Cardiac septum (tissue), 1 donor: ENCODE data around the gene DNAH10. TPM values are rescaled to one million over a fixed set of nuclear protein-coding genes. Genes with fewer than 3 reads are reported as not detected.
"Not testable (repeated sequence)": the region's sequence is repeated elsewhere in the genome, so short reads cannot be mapped to it uniquely, and the experiment has no call there.

Experiments
- DNase-seq: peaks from one replicate; pipeline ENCODE4 v3.0.0-alpha.2; 2020; ENCODE audit warnings: low spot score
- intact Hi-C: fragments of 100-400 bp; cut with DNase I; formaldehyde crosslinking; loops from one replicate; pipeline ENCODE4 v1.14.0; 2022
- total RNA-seq: library from RNA; stranded (reverse); fragmentation: NEBNext Ultra II Directional; extraction: Animal tissue kit (Norgen Biotek cat#: 25700); gene quantifications from one replicate; pipeline ENCODE4 v1.2.1, GENCODE V29; 2021
- donor health status: DM: no; HTN: no; CAD: no.

DNAH10 gene
- total RNA-seq, 1 donor from 2014 or later: 0.73 TPM

GRCh38 chr12:123787466-123787865, 25.4 kb downstream of the DNAH10 start:
- intact Hi-C loops: no loop called here
- DNase-seq: no peak

GRCh38 chr12:123788541-123788940, 26.4 kb downstream of the DNAH10 start:
- no peak for DNase-seq
- intact Hi-C loops: no loop called here

- DNase-seq, intact Hi-C loops: not testable (repeated sequence)
Measured at GRCh38 chr12:123789422-123789821, 27.3 kb downstream of the DNAH10 start.

- no peak for DNase-seq
- intact Hi-C loops: no loop called here
Measured at GRCh38 chr12:123790905-123791467, 28.9 kb downstream of the DNAH10 start.

- no peak for DNase-seq
- intact Hi-C loops: no loop called here
Measured at GRCh38 chr12:123794027-123794426, 31.9 kb downstream of the DNAH10 start.

GRCh38 chr12:123798518-123798917, 36.4 kb downstream of the DNAH10 start:
- intact Hi-C loops: no loop called here
- DNase-seq: no peak

DNA sequence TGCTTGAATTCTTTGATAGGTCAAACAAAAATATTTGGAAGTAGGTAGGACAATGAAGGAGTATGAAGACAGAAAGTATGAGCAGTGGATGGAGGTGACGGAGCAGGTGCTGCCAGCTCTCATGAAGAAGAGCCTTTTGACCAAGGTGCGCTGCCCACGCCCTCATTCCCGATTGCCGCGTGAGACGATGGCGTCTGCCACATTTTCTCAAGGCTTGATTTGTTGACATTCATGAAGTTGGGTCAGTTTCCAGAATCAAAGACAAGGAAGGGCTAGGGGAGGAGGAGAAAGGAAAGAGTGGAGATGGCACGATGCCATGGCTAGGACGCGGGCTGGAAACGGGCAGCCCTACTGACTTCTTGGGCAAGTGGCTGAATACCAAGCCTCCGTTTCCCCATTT, 37.1 kb downstream of the DNAH10 start:
- intact Hi-C loops: no loop called here

GRCh38 chr12:123801573-123802178, 39.6 kb downstream of the DNAH10 start:
- intact Hi-C loops: no loop called here

More for the DNA sequence above, 37.1 kb downstream of the DNAH10 start:
- DNase-seq: no peak

GRCh38 chr12:123805173-123805572, 43.1 kb downstream of the DNAH10 start:
- DNase-seq: no peak
- intact Hi-C loops: no loop called here

More at GRCh38 chr12:123801573-123802178, 39.6 kb downstream of the DNAH10 start:
- DNase-seq: no peak

DNA sequence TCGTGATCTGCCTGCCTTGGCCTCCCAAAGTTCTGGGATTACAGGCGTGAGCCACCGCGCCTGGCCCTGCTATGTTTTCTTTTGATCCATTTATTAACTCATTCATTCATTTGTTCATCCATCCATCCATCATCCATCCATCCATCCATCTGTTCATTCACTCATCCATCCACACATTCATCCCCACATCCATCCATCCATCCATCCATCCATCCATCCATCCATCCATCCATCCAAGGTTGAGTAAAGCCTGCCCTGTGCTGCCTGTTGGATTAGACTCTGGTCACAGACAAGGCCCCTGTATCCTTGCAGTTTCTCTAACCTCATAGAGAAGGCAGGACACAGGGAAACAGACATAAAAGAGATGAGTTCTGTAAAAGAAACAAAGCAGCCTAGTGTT, 44.9 kb downstream of the DNAH10 start:
- intact Hi-C loops: no loop called here
- no peak for DNase-seq

DNA sequence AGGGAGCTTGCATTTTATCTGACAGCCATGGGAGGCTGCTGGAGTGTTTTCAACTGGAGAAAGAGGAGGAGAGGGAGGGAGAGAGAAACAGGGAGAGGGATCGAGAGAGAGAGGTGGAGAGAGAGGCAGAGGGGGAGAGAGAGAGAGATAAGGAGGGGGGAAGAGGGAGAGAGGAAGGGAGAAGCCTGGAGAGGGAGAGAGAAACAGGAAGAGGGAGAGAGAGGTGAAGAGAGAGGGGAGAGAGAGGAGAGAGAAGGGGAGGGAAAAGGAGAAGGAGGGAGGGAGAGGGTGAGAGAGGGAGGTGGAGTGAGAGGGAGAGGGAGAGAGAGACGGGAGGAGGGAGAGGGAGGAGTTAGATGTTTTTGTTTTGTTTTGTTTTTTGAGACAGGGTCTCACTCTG, 45.6 kb downstream of the DNAH10 start:
- no peak for DNase-seq
- intact Hi-C loops: no loop called here

- intact Hi-C loops: no loop called here
- no peak for DNase-seq
Measured at GRCh38 chr12:123808167-123808566, 46.1 kb downstream of the DNAH10 start.

GRCh38 chr12:123813349-123813748, 51.2 kb downstream of the DNAH10 start:
- intact Hi-C loops: no loop called here
- no peak for DNase-seq

GRCh38 chr12:123815968-123816367, 53.9 kb downstream of the DNAH10 start:
- DNase-seq: no peak
- intact Hi-C loops: no loop called here

GRCh38 chr12:123816896-123817537, 54.9 kb downstream of the DNAH10 start:
- intact Hi-C loops: no loop called here
- DNase-seq: no peak

- intact Hi-C loops: no loop called here
- no peak for DNase-seq
Measured at GRCh38 chr12:123822804-123823203, 60.7 kb downstream of the DNAH10 start.

GRCh38 chr12:123828120-123828519, 66.0 kb downstream of the DNAH10 start:
- no peak for DNase-seq
- intact Hi-C loops: no loop called here

GRCh38 chr12:123828854-123829547, 66.9 kb downstream of the DNAH10 start:
- intact Hi-C loops: no loop called here
- no peak for DNase-seq

DNA sequence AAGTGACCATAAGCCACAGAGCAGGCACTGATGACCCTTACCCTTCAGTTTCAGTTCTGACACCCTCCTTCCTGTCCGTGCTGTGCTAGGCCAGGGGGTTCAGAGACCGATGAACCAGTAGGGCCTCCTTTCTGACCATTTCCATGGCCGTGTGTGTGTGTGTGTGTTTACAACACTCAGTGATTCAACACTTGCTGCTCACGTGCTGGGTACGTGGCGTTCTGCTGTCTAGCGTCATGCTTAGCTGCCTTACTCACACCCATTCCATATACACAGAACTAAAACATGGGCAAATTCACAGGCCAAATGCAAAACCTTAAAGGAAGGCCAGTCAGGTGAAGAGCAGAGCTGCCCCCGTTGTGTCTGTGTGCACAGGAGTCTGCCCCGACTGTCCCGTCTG, 67.5 kb downstream of the DNAH10 start:
- intact Hi-C loops: no loop called here
- no peak for DNase-seq

DNA sequence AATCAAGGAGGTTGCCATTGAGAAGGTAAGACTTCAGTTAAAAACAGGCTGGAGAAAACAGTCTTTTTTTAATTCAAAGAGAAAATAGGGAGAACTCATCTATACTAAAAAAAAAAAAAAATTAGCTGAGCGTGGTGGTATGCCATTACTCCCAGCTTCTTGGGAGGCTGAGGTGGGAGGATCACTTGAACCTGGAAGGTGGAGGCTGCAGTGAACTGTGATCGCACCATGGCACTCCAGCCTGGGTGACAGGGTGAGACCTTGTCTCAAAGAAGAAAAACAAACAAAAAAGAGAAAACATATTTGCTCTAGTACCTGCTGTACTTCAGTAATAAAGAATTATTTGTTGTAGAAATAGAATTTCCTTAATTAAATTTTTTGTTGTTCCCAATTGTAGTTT, 68.6 kb downstream of the DNAH10 start:
- intact Hi-C loops: no loop called here
- no peak for DNase-seq

DNA sequence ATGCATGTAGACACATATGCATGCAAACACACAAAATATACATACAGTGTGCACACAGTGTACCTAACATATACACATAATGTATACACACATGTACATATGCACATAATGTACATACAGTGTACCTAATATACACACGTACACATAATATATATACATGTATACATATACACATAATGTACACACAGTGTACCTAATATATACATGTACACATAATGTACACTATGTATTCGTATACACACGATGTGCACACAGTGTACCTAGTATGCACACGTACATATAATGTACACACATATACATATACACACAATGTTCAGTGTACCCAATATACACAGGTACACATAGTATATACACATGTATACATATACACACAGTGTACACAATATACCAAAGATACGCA, 70.0 kb downstream of the DNAH10 start:
- DNase-seq: no peak
- intact Hi-C loops: no loop called here
